Ishikawa (cell line): ENCODE results near the gene EXPH5.

Experiments
- CEBPB ChIP-seq: IDR thresholded peaks from 2 replicates; pipeline ENCODE4 v1.6.1; 2012
- CREB1 ChIP-seq: IDR thresholded peaks from 2 replicates; pipeline ENCODE4 v1.6.1; 2012; ENCODE audit warnings: low read depth
- EGR1 ChIP-seq: IDR thresholded peaks from 2 replicates; pipeline ENCODE4 v1.6.1; 2012
- EP300 ChIP-seq: IDR thresholded peaks from 2 replicates; pipeline ENCODE4 v1.6.1; 2012; ENCODE audit warnings: borderline replicate concordance
- FOXM1 ChIP-seq: IDR thresholded peaks from 2 replicates; pipeline ENCODE4 v1.6.1; 2012; ENCODE audit warnings: low read depth, borderline replicate concordance
- NFIC ChIP-seq: IDR thresholded peaks from 2 replicates; pipeline ENCODE4 v1.6.1; 2012
- RAD21 ChIP-seq: IDR thresholded peaks from 2 replicates; pipeline ENCODE4 v1.6.1; 2012; ENCODE audit warnings: low read depth
- TAF1 ChIP-seq: IDR thresholded peaks from 2 replicates; pipeline ENCODE4 v1.6.1; 2012; ENCODE audit warnings: low read depth, mild to moderate bottlenecking
- TCF12 ChIP-seq: IDR thresholded peaks from 2 replicates; pipeline ENCODE4 v1.6.1; 2012; ENCODE audit warnings: low read depth
- TEAD4 ChIP-seq: IDR thresholded peaks from 2 replicates; pipeline ENCODE4 v1.6.1; 2012
- YY1 ChIP-seq: IDR thresholded peaks from 2 replicates; pipeline ENCODE4 v1.6.1; 2012; ENCODE audit warnings: low read depth
- ZBTB7A ChIP-seq: IDR thresholded peaks from 2 replicates; pipeline ENCODE4 v1.6.1; 2012; ENCODE audit warnings: low read depth
- TF ChIP-seq, protein P1 (sequence below): IDR thresholded peaks from 2 replicates; pipeline ENCODE4 v1.6.1; 2012; ENCODE audit warnings: low read depth, mild to moderate bottlenecking
- TF ChIP-seq, protein P2 (sequence below): IDR thresholded peaks from 2 replicates; pipeline ENCODE4 v1.6.1; 2012
- TF ChIP-seq, protein P3 (sequence below): IDR thresholded peaks from 2 replicates; pipeline ENCODE4 v1.6.1; 2012

Gene EXPH5

DNA sequence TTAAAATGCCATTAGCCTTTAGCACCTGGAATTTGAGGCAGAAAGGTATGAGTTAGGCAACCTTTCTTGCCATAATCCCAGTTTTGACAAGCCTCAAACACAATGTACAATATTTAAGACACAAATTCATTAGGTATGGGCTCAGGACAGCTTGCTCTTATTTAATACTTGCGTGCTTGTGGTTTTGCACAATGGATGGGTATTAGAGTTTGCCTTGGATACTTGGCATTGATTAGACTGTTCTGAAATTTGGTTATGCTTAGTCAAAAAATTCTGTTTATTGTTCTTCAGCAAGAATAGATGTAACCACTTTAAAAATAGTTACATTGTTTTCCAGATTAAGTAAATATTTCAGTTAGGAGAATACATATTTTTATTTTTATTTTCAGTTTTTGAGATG lies 120.9 kb downstream of the EXPH5 start:
- TF ChIP-seq CREB1 (no peak), TEAD4 (no peak), TAF1 (no peak), FOXM1 (no peak), YY1 (no peak), RAD21 (no peak), EP300 (no peak), ZBTB7A (no peak), CEBPB (no peak), NFIC (no peak), EGR1 (no peak)
- TF ChIP-seq, protein P1, sequence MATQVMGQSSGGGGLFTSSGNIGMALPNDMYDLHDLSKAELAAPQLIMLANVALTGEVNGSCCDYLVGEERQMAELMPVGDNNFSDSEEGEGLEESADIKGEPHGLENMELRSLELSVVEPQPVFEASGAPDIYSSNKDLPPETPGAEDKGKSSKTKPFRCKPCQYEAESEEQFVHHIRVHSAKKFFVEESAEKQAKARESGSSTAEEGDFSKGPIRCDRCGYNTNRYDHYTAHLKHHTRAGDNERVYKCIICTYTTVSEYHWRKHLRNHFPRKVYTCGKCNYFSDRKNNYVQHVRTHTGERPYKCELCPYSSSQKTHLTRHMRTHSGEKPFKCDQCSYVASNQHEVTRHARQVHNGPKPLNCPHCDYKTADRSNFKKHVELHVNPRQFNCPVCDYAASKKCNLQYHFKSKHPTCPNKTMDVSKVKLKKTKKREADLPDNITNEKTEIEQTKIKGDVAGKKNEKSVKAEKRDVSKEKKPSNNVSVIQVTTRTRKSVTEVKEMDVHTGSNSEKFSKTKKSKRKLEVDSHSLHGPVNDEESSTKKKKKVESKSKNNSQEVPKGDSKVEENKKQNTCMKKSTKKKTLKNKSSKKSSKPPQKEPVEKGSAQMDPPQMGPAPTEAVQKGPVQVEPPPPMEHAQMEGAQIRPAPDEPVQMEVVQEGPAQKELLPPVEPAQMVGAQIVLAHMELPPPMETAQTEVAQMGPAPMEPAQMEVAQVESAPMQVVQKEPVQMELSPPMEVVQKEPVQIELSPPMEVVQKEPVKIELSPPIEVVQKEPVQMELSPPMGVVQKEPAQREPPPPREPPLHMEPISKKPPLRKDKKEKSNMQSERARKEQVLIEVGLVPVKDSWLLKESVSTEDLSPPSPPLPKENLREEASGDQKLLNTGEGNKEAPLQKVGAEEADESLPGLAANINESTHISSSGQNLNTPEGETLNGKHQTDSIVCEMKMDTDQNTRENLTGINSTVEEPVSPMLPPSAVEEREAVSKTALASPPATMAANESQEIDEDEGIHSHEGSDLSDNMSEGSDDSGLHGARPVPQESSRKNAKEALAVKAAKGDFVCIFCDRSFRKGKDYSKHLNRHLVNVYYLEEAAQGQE, result no peak
- TF ChIP-seq, protein P2, sequence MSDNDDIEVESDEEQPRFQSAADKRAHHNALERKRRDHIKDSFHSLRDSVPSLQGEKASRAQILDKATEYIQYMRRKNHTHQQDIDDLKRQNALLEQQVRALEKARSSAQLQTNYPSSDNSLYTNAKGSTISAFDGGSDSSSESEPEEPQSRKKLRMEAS, result no peak
- TF ChIP-seq, protein P3, sequence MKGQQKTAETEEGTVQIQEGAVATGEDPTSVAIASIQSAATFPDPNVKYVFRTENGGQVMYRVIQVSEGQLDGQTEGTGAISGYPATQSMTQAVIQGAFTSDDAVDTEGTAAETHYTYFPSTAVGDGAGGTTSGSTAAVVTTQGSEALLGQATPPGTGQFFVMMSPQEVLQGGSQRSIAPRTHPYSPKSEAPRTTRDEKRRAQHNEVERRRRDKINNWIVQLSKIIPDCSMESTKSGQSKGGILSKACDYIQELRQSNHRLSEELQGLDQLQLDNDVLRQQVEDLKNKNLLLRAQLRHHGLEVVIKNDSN, result no peak

DNA sequence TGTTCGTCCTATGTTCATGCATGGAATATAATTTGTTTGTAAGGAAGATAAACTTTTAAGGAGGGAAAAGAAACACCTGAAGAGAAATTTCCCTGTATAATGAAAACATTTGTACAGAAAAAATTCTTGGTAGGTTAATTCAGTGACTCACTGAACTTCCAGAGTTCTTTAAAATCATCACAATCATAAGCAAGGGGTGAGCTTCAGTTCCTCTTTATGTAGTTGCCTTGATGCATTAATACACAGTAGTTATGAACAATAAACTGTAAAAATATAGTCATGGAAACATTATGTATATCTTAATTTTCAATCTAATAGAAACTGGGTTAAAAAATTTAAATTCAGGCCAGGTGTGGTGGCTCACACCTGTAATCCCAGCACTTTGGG lies 125.1 kb downstream of the EXPH5 start:
- TF ChIP-seq CEBPB (no peak), ZBTB7A (no peak), TEAD4 (no peak), EGR1 (no peak), TCF12 (no peak), YY1 (no peak), FOXM1 (no peak), CREB1 (no peak), NFIC (no peak), TAF1 (no peak), EP300 (no peak), RAD21 (no peak)
- TF ChIP-seq, protein P2, result no peak
- TF ChIP-seq, protein P1, result no peak
- TF ChIP-seq, protein P3, result no peak

DNA sequence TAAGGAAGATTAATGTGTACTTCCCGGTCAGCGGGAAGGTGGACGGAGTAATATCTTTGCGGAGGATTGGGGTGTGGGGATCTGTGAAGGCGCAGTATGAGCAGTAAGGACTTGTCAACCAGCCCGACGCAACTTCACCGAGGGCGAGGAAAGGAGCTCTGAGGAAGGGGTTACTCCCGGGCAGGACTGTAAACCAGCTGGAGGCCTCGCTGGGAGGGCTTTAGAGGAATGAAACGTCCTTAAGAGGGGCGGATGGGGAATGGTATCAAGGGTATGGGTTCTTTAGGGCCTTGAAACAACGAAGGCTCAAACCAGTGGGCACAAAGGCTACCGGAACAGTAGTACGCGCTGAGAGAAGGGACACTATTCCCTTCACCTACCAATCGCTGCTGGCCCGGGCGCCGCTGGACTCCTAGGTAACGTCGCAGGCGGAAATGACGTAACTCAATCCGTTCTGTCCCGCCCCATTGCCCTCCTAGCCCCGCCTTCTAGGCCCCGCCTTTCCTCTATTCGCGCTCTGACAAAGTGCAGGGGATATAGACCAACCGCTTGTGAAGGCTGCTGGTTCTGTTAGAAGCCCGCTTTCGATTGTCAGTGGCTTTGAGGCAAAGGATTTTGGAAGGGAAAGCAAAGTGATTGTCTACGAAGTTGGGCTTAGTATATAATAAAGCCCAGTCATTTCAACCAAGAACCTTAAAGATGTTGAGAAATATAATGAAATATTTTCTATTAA lies 126.3 kb downstream of the EXPH5 start, which contains the start of gene C11orf65:
Gene C11orf65 (minus strand): TSS at position 439 of the 733 bp plus-strand sequence. CDS start 5,970 bp downstream, outside the sequence.
- no peak for TF ChIP-seq FOXM1
- no peak for TF ChIP-seq ZBTB7A
- 0 out of 2 replicates have a peak, but pooled peaks have one; percentile 16 for TF ChIP-seq EGR1
- TF ChIP-seq CREB1, result peak; percentile 74
- TF ChIP-seq, protein P1, result no peak
- TF ChIP-seq, protein P2, result peak; percentile 40; the same call in 1 of the 2 replicates
- TF ChIP-seq YY1, result no peak
- TF ChIP-seq EP300, result no peak
- TF ChIP-seq TAF1, result peak; percentile 73
- TF ChIP-seq NFIC, result no peak

DNA sequence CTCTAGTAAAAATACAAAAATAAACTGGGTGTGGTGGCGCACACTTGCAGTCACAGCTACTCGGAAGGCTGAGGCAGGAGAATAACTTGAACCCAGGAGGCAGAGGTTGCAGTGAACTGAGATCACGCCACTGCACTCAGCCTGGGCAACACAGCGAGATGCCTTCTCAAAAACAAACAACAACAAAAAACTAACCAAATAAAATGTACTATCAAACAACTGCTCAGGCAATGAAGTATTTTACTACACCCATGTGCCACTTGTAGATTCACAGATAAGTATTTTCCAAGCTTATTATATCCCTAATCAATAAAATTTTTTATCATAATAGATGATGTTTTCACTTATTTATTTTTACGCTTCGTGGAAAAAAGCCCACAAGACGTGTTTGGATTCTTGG lies 127.2 kb downstream of the EXPH5 start:
- no peak for TF ChIP-seq NFIC
- TF ChIP-seq EGR1, result no peak
- no peak for TF ChIP-seq TCF12
- TF ChIP-seq CEBPB, result no peak
